SK-N-SH treated with all-trans-retinoic acid at 6 μM for 48 hours (cell line): ENCODE measurements around the gene RTP3.

Source experiments
- ARNTL ChIP-seq: fragments of 450-650 bp; formaldehyde crosslinking; IDR thresholded peaks from 2 replicates; pipeline ENCODE4 v1.5.0; 2020; ENCODE audit warnings: low read depth, mild to moderate bottlenecking, moderate library complexity, borderline replicate concordance
- BACH2 ChIP-seq: fragments of 250-450 bp; sonication (Bioruptor Pico); IDR thresholded peaks from 2 replicates; pipeline ENCODE4 v1.9.0; 2021; ENCODE audit warnings: mild to moderate bottlenecking, borderline replicate concordance
- CSDC2 ChIP-seq: fragments of 250-450 bp; sonication (Bioruptor Pico); IDR thresholded peaks from 2 replicates; pipeline ENCODE4 v1.5.0; 2020; ENCODE audit warnings: mild to moderate bottlenecking, moderate library complexity
- CSRNP3 ChIP-seq: fragments of 250-450 bp; sonication (Bioruptor Pico); IDR thresholded peaks from 2 replicates; pipeline ENCODE4 v1.5.1; 2021; ENCODE audit warnings: mild to moderate bottlenecking, moderate library complexity
- ESRRG ChIP-seq: fragments of 250-450 bp; sonication (Bioruptor Pico); IDR thresholded peaks from 2 replicates; pipeline ENCODE4 v1.6.1; 2021; ENCODE audit warnings: mild to moderate bottlenecking
- TOX ChIP-seq: fragments of 250-450 bp; sonication (Bioruptor Pico); IDR thresholded peaks from 2 replicates; pipeline ENCODE4 v1.8.0; 2021; ENCODE audit warnings: mild to moderate bottlenecking, moderate library complexity, borderline replicate concordance
- ZFP30 ChIP-seq: fragments of 450-650 bp; formaldehyde crosslinking; IDR thresholded peaks from 2 replicates; pipeline ENCODE4 v1.5.0; 2022; ENCODE audit warnings: mild to moderate bottlenecking, moderate library complexity
- ZNF565 ChIP-seq: fragments of 450-650 bp; formaldehyde crosslinking; conservative IDR thresholded peaks from 2 replicates; pipeline ENCODE4 v1.5.0; 2020; ENCODE audit warnings: low read depth, mild to moderate bottlenecking, moderate library complexity
- TF ChIP-seq, protein P1 (sequence below): fragments of 250-450 bp; sonication (Bioruptor Pico); IDR thresholded peaks from 2 replicates; pipeline ENCODE4 v1.8.0; 2020; ENCODE audit warnings: mild to moderate bottlenecking, moderate library complexity, borderline replicate concordance

GRCh38 chr3:46512191-46512749 lies 14.5 kb downstream of the RTP3 start:
- no peak for TF ChIP-seq ESRRG
- no peak for TF ChIP-seq CSRNP3 (CRISPR knock-in tag)
- TF ChIP-seq BACH2 (CRISPR knock-in tag) = no peak
- no peak for TF ChIP-seq ZFP30 (CRISPR knock-in tag)
- no peak for TF ChIP-seq ZNF565 (CRISPR knock-in tag)
- TF ChIP-seq, protein P1, sequence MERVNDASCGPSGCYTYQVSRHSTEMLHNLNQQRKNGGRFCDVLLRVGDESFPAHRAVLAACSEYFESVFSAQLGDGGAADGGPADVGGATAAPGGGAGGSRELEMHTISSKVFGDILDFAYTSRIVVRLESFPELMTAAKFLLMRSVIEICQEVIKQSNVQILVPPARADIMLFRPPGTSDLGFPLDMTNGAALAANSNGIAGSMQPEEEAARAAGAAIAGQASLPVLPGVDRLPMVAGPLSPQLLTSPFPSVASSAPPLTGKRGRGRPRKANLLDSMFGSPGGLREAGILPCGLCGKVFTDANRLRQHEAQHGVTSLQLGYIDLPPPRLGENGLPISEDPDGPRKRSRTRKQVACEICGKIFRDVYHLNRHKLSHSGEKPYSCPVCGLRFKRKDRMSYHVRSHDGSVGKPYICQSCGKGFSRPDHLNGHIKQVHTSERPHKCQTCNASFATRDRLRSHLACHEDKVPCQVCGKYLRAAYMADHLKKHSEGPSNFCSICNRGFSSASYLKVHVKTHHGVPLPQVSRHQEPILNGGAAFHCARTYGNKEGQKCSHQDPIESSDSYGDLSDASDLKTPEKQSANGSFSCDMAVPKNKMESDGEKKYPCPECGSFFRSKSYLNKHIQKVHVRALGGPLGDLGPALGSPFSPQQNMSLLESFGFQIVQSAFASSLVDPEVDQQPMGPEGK (CRISPR knock-in tag) = no peak
- no peak for TF ChIP-seq ARNTL (CRISPR knock-in tag)
- TF ChIP-seq CSDC2 (CRISPR knock-in tag) = no peak
- no peak for TF ChIP-seq TOX (CRISPR knock-in tag)
